Measurements from ENCODE around the gene KATNAL2.
"Not testable (repeated sequence)": the region's sequence is repeated elsewhere in the genome, so short reads cannot be mapped to it uniquely, and the experiment has no call there.

KATNAL2 gene

DNA sequence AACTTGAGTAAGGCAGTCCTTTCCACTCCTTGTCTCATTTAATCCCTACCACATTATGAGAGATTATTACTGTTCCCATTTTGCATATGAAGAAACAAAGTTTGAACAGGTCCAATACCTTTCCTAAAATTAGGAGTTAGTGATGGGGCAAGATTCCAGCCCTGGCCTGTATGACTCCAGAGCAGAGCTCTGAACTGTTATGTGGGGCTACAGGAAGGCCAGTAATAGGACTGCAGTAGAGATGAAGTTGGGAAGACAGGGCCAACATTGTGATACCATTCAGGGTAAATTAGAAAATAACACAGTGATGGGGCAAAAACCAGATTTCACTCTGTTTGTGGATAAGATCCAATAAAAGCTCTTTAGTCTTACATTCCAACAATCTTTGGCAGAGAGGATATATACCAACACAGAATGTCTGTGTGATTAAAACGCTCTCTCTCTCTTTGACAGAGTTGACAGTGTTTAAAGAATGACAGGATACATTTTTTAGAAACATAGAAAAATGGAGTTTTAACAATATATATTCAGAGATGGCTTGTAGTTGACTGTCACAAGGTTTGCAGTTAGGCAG lies 22.7 kb downstream of the KATNAL2 start:
- no peak for DNase-seq

DNA sequence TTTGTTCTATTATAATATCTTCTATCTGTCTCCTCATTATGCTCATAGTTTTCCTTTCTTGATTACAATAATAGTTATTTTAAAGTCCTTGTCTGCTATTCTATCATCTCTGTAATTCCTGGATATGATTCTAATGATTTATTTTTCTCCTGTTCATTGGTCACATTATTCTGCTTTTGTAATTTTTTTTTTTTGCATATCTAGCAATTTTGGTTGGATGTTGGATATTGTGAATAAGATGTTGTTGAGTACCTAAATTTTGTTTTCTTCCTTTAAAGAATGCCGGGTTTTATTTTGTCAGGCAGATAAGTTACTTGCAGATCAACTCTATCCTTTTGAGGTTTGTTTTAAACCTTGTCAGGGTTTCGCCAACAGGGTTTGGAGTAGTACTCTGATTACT lies 25.2 kb downstream of the KATNAL2 start:
- DNase-seq, result no peak

DNA sequence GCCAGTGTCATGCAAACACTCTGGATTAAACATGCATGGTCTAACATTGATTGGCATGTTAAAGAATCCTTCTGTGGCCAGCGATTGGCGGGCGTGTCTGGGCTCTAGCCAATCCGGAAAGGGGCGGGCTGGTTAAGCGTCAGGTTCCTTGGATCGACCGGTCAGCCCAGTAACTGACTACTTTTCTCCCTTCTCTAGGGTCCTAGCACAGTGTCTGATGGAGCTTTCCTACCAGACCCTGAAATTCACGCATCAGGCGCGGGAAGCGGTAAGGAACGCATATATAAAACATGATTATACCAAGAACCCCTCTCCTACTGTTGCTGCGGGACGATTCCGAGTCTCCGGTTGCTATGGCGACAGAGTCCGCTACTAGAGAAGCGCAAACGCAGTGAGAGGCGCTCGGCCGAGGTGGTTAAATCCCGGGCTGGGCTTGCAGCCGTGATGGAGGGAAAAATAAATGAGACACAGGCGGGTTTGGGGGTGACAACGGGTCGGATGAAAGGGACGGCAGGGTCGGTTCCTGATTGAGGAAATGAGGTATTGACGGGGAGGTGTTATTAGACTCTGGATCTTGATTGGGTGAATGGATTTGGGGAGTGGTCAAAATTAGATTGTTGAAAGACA lies 29.4 kb downstream of the KATNAL2 start:
- peak; percentile 11 for DNase-seq

DNA sequence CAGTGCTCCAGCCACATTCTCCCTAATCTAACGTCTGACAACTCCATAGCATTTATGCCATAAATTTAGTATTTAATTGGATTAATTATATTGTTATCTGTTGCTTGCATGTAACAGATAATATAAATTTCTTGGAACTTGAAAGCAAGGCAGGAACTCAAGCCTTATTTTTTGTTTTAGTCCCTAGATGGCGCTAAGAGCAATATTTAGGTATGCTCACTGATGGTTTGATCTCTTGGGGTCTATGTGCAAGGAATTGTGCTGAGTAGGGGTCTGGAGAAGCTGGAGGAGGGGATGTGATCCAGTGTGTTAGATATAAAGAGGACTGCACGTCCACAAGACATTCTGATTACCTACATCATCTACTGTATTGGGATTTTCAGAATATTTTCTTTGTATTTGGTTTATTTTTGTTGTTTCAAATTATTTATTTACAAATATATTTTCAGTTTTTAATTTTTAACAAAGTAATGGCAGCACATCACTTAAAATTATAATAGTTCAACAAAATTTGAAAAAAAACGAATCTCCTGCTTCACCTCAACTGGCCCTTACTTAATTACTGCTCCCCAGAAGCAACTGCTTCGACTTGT lies 32.8 kb downstream of the KATNAL2 start:
- no peak for DNase-seq

DNA sequence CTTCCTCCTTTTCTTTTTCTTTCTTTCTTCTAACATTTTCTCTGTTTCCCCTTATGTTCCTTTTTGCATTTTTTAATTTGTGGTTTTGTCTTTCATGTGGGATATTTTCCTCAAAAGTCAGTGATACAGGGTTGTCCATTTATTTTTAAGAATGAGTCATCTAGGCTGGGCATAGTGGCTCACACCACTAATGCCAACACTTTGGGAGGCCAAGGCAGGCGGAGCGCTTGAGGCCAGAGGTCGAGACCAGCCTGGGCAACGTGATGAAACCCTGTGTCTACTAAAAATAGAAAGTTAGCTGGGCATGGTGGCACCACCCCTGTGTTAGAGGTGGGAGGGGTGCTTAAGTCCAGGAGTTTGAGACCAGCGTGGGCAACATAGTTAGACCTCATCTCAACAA lies 35.8 kb downstream of the KATNAL2 start:
- no peak for DNase-seq

- no peak for DNase-seq
These were observed 40.8 kb downstream of the KATNAL2 start for GRCh38 chr18:46958209-46958608.

DNA sequence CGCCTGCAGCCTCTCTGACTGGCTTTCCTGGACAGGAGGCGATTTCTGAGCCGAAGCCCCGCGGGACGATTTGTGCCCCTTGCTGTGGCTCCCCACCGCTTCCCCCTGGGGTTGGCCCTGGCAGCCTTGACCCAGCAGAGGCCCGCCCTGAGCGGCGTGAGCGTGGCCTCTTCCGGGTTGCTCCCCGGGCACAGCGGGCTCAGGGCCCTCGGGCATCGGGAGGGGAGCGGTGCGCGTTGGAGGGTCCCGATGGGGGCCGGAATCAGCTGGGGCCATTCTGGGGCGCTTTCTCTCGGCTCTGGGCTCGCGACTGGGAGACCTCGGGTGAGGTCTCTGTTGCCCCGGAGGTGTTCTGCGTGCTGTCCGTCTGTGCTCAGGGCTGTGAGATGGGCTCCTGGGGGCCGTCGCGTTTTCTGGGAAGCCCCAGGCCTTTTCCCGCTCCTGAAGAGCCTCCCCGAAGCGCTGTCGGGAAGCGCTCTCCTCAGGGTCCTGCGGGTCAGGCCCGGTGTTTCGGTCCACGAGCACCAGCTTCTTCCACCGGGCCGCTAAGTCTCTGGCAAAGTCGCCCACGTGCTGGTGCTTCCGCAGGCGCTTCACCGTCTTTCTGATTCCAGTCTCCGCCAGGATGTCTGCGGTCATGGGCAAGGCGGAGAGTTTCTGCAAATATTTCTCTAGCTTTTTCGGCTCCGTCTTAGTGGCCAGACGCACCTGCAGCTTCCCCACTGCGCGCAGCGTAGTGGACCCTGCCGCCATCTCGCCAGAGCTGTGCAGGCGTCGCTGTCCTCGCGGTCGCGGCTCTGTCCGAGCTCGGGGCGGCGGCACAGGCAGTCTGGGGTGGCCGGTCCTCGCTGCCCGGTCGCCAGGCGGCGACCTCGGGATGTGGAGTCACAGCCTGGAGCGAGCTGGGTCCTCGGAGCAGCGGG lies 46.5 kb downstream of the KATNAL2 start:
- DNase-seq, result not testable (repeated sequence)

GRCh38 chr18:46964579-46965293 lies 47.3 kb downstream of the KATNAL2 start:
- not testable (repeated sequence) for DNase-seq

- not testable (repeated sequence) for DNase-seq
These were observed 48.9 kb downstream of the KATNAL2 start for GRCh38 chr18:46966266-46966665.

GRCh38 chr18:46969551-46969950 lies 52.1 kb downstream of the KATNAL2 start:
- DNase-seq, result not testable (repeated sequence)

- not testable (repeated sequence) for DNase-seq
These were observed 102.5 kb downstream of the KATNAL2 start for GRCh38 chr18:47019870-47020269.

DNA sequence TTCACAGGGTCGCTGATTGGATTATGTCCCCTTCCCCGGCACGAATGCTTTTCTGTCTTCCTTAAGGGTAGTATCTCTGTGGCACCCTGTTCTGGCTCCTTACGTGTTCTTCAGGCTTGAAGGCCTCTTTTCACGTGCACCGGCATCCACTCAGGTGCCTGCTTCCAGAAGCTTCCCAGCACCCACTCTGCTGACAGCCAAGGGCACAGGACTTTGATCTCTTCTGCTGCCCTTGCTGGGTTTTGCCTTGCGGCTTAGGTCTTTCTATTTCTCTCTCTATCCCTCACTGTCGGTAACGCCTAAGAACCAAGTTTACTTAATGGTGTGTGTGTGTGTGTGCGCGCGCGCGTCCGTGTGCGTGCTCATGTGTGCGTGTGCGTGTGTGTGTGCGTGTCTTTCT lies 103.4 kb downstream of the KATNAL2 start:
- DNase-seq, result not testable (repeated sequence)

DNA sequence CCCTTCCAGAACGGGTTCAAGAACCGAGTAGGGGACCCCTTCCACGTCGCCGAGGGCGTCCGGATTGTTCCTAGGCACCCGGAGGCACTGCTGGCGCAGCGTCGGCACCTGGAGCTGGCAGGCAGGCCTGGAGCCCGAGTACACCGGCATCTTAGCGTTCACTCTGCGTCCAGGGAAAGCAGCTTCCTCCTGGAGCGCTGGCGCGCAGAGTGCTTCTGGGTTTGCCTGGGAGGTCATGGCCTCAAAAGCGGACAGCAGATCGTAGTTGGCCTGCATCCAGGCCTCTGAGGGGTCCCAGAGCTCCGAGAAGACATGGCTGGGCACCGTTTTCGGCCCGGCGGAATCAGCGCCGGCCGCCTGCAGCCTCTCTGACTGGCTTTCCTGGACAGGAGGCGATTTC lies 105.4 kb downstream of the KATNAL2 start:
- DNase-seq, result not testable (repeated sequence)

GRCh38 chr18:47023769-47024465 lies 106.5 kb downstream of the KATNAL2 start:
- DNase-seq, result not testable (repeated sequence)

- not testable (repeated sequence) for DNase-seq
These were observed 108.3 kb downstream of the KATNAL2 start for GRCh38 chr18:47025557-47026174.

GRCh38 chr18:47028738-47029137 lies 111.3 kb downstream of the KATNAL2 start:
- DNase-seq, result not testable (repeated sequence)

GRCh38 chr18:47029684-47030353 lies 112.4 kb downstream of the KATNAL2 start:
- not testable (repeated sequence) for DNase-seq

DNA sequence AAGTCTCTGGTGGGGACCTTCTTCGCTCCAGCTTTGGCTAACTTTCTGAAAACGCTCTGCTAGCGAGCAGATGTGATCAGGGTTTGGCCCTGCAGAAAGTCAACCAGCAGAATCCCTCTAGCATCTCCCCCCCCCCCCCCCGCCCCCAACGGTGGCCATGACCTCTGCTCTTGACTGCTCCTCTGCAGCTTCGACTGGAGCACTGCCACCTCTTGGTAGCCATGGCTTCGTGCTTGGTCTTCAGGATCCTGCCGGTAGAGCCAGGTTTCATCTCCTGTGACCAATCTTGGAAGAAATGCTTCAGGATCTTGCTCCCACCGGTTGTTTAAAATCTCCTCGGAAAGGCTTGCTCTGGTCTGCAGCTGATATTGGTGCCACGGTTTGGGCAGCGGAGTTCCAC lies 113.5 kb downstream of the KATNAL2 start:
- DNase-seq, result not testable (repeated sequence)

DNA sequence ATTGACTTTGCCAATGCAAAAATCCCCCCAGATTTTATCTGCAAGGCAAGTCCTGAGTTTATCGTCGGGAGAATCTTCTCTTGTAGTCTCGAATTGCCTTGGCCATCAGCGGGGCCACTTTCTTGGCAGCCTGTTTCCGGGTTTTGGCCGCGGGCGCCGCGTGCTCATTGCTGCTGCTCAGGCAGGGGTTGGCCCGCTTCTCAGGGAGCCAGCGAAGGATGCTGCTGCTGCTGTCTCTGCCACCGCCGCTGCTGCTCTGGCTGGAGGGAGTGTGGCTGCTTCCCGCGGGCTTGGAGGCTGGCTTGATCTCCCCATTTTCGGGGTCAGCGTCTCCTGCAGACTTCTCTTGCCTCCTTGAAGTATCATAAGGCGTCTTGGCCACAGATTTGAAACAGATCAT lies 115.5 kb downstream of the KATNAL2 start:
- no peak for DNase-seq

- not testable (repeated sequence) for DNase-seq
These were observed 117.2 kb downstream of the KATNAL2 start for GRCh38 chr18:47034591-47034990.

- DNase-seq, result no peak
These were observed 117.8 kb downstream of the KATNAL2 start, which contains the start of gene ELOA2 for GRCh38 chr18:47035156-47035671. Gene ELOA2, minus strand, starts transcription at chr18:47035621. Its CDS starts 357 bp downstream, at chr18:47035264.

Data from SHP77 treated with DMSO at 0.1 percent for 48 hours (cell line).